HCT116 (cell line): Measurements from ENCODE around the gene ZDHHC21. TPM values are rescaled to one million over a fixed set of nuclear protein-coding genes. Genes with fewer than 3 reads are reported as not detected.

Experiments
- ATAC-seq: fragments of 200-7000 bp; cut with Tn5 transposase; 2 replicates; pipeline ENCODE4 v1.9.1; 2020; ENCODE audit warnings: mild to moderate bottlenecking, moderate library complexity
- BruUV-seq: library from RNA; stranded (reverse); fragments of 400-500 nt; replicated peaks from 2 replicates; lab custom pipeline; 2021; lab: Mats Ljungman, UMichigan
- CTCF ChIA-PET: fragments of 300-600 bp; sonication (Branson Sonifier 250); formaldehyde crosslinking; loops from one replicate; lab custom pipeline; 2021; ENCODE audit warnings: antibody characterized with exemption; lab: Charles Lee
- POLR2A ChIA-PET: fragments of 300-600, 350-600 bp; sonication (Branson Sonifier 250); formaldehyde crosslinking; loops from one replicate; lab custom pipeline; 2021; ENCODE audit warnings: antibody characterized with exemption; lab: Charles Lee
- RAD21 ChIA-PET, 2 experiments: fragments of 300-600 bp; sonication (Branson Sonifier 250); formaldehyde crosslinking; loops; one replicate each; lab custom pipeline; 2023; ENCODE audit warnings: low total read pairs in 2 of 2; ENCODE audit not compliant: uncharacterized antibody in 2 of 2, unreplicated experiment in 2 of 2, low non-redundant PET in 1 of 2; lab: Charles Lee
- DNase-seq: peaks from one replicate; pipeline ENCODE4 v3.0.0-alpha.2; 2010; ENCODE audit warnings: low read depth, low spot score
- H2AFZ ChIP-seq: fragments of 200-600 bp; shearing (Covaris generic), sonication (generic); 2 replicates; pipeline ENCODE4 v1.6.1; 2017; ENCODE audit warnings: low read depth, mixed run types, mixed read lengths, antibody characterized with exemption, low read length; ENCODE audit not compliant: poor library complexity, severe bottlenecking
- H3K27ac ChIP-seq: 2 replicates; pipeline ENCODE4 v1.5.1; 2012; ENCODE audit warnings: low read depth, low read length
- H3K27me3 ChIP-seq: fragments of 200-600 bp; sonication (generic); 2 replicates; pipeline ENCODE4 v1.6.1; 2016; ENCODE audit warnings: mixed run types, low read length, mixed read lengths; ENCODE audit not compliant: insufficient read depth
- H3K36me3 ChIP-seq, 2 experiments: fragments of 200-500 bp in 1 of 2; fragments of 200-600 bp in 1 of 2; sonication (Bioruptor generic) in 1 of 2; sonication (generic) in 1 of 2; 2 replicates each; pipeline versions ENCODE4 v1.5.1 to v1.6.1; 2014 to 2016; ENCODE audit warnings: low read length in 2 of 2, inconsistent platforms in 1 of 2, mixed read lengths in 1 of 2, mixed run types in 1 of 2; ENCODE audit not compliant: insufficient read depth in 2 of 2, control insufficient read depth in 1 of 2
- H3K4me1 ChIP-seq, 2 experiments: fragments of 200-600 bp in 1 of 2; sonication (generic) in 1 of 2; 2 replicates each; pipeline versions ENCODE4 v1.5.1 to v1.6.1; 2012 to 2017; ENCODE audit warnings: low read length in 2 of 2, inconsistent platforms in 1 of 2, mild to moderate bottlenecking in 1 of 2, mixed read lengths in 1 of 2, mixed run types in 1 of 2, moderate library complexity in 1 of 2; ENCODE audit not compliant: insufficient read depth in 2 of 2, control insufficient read depth in 1 of 2
- H3K4me2 ChIP-seq: fragments of 200-600 bp; sonication (generic); 2 replicates; pipeline ENCODE4 v1.6.1; 2017; ENCODE audit warnings: mixed run types, low read length, mixed read lengths
- H3K4me3 ChIP-seq, 2 experiments: fragments of 200-600 bp in 1 of 2; sonication (generic) in 1 of 2; replicated peaks in 1 of 2; 2 replicates each; pipeline ENCODE4 v1.5.1; 2011 to 2016; ENCODE audit warnings: low read length in 2 of 2, control low read depth in 1 of 2, low read depth in 1 of 2, mild to moderate bottlenecking in 1 of 2, mixed read lengths in 1 of 2, mixed run types in 1 of 2
- H3K79me2 ChIP-seq: fragments of 200-600 bp; sonication (generic); 2 replicates; pipeline ENCODE4 v1.6.1; 2017; ENCODE audit warnings: mild to moderate bottlenecking, mixed run types, low read length, moderate library complexity, mixed read lengths; ENCODE audit not compliant: insufficient read depth
- H3K9ac ChIP-seq: fragments of 200-600 bp; sonication (generic); 2 replicates; pipeline ENCODE4 v1.6.1; 2016; ENCODE audit warnings: low read length, mixed read lengths
- H3K9me2 ChIP-seq: fragments of 200-600 bp; sonication (generic), shearing (Covaris generic); 2 replicates; pipeline ENCODE4 v1.6.1; 2017; ENCODE audit warnings: mixed run types, mild to moderate bottlenecking, moderate library complexity; ENCODE audit not compliant: insufficient read depth
- H3K9me3 ChIP-seq, 2 experiments: fragments of 200-500 bp in 1 of 2; fragments of 200-600 bp in 1 of 2; sonication (Bioruptor generic) in 1 of 2; sonication (generic) in 1 of 2; 2 replicates each; pipeline ENCODE4 v1.6.1; 2014 to 2017; ENCODE audit warnings: low read length in 2 of 2, mixed read lengths in 2 of 2, inconsistent platforms in 1 of 2, low read depth in 1 of 2, mild to moderate bottlenecking in 1 of 2, mixed run types in 1 of 2, moderate library complexity in 1 of 2; ENCODE audit not compliant: control insufficient read depth in 1 of 2, insufficient read depth in 1 of 2
- H4K20me1 ChIP-seq: fragments of 200-600 bp; sonication (generic), shearing (Covaris generic); 2 replicates; pipeline ENCODE4 v1.6.1; 2017; ENCODE audit warnings: mixed run types, mild to moderate bottlenecking, moderate library complexity; ENCODE audit not compliant: insufficient read depth
- ATF3 ChIP-seq: IDR thresholded peaks from 2 replicates; pipeline ENCODE4 v1.6.1; 2012
- CBX3 ChIP-seq: IDR thresholded peaks from 2 replicates; pipeline ENCODE4 v1.6.1; 2012; ENCODE audit warnings: low read depth
- CTCF ChIP-seq, 3 experiments: fragments of 200-600 bp in 1 of 3; sonication (generic) in 1 of 3; IDR thresholded peaks in 2 of 3; conservative IDR thresholded peaks in 1 of 3; 2 replicates each; pipeline ENCODE4 v1.5.1; 2012 to 2017; ENCODE audit warnings: low read depth in 2 of 3, low read length in 2 of 3, antibody characterized with exemption in 1 of 3, borderline replicate concordance in 1 of 3, control low read depth in 1 of 3, mild to moderate bottlenecking in 1 of 3, mixed read lengths in 1 of 3, mixed run types in 1 of 3, moderate library complexity in 1 of 3; ENCODE audit not compliant: insufficient read depth in 1 of 3
- EZH2phosphoT487 ChIP-seq: fragments of 200-600 bp; IDR thresholded peaks from 2 replicates; pipeline ENCODE4 v1.6.1; 2018; ENCODE audit warnings: antibody characterized with exemption, borderline replicate concordance
- JUND ChIP-seq: IDR thresholded peaks from 2 replicates; pipeline ENCODE4 v1.6.1; 2012
- POLR2A ChIP-seq: IDR thresholded peaks from 2 replicates; pipeline ENCODE4 v1.7.0; 2011; ENCODE audit warnings: borderline replicate concordance; ENCODE audit not compliant: insufficient read depth, insufficient read length; ENCODE audit errors: extremely low read depth
- RAD21 ChIP-seq: IDR thresholded peaks from 2 replicates; pipeline ENCODE4 v1.6.1; 2012; ENCODE audit warnings: low read depth, mild to moderate bottlenecking
- REST ChIP-seq: IDR thresholded peaks from 2 replicates; pipeline ENCODE4 v1.6.1; 2012; ENCODE audit warnings: low read depth
- SIN3A ChIP-seq: IDR thresholded peaks from 2 replicates; pipeline ENCODE4 v1.6.1; 2012; ENCODE audit warnings: low read depth
- SP1 ChIP-seq: IDR thresholded peaks from 2 replicates; pipeline ENCODE4 v1.6.1; 2012; ENCODE audit warnings: low read depth
- SRF ChIP-seq: IDR thresholded peaks from 2 replicates; pipeline ENCODE4 v1.6.1; 2012; ENCODE audit warnings: low read depth
- TCF7L2 ChIP-seq: IDR thresholded peaks from 2 replicates; pipeline ENCODE4 v1.7.0; 2011; ENCODE audit warnings: borderline replicate concordance, inconsistent platforms; ENCODE audit not compliant: insufficient read depth, insufficient read length; ENCODE audit errors: extremely low read depth
- YY1 ChIP-seq: IDR thresholded peaks from 2 replicates; pipeline ENCODE4 v1.6.1; 2011; ENCODE audit warnings: low read length, low read depth, moderate library complexity, mild to moderate bottlenecking; ENCODE audit not compliant: insufficient replicate concordance; ENCODE audit errors: extremely low read depth
- ZBTB33 ChIP-seq: IDR thresholded peaks from 2 replicates; pipeline ENCODE4 v1.6.1; 2011; ENCODE audit warnings: mild to moderate bottlenecking, low read length, moderate library complexity; ENCODE audit not compliant: insufficient replicate concordance; ENCODE audit errors: extremely low read depth
- ZFX ChIP-seq: fragments of 450-650 bp; IDR thresholded peaks from 2 replicates; pipeline ENCODE4 v1.6.1; 2017
- ZNF274 ChIP-seq: fragments of 200-500 bp; sonication (Bioruptor generic); IDR thresholded peaks from 2 replicates; pipeline ENCODE4 v1.6.1; 2014; ENCODE audit warnings: mild to moderate bottlenecking, low read depth, low read length, inconsistent platforms
- intact Hi-C: fragments of 100-400 bp; cut with micrococcal nuclease; formaldehyde crosslinking; loops from 2 replicates; pipeline ENCODE4 v1.10.0; 2022
- total RNA-seq: library from RNA; stranded (reverse); gene quantifications from one replicate; pipeline ENCODE4 v1.2.1, GENCODE V29; 2021; ENCODE audit not compliant: unreplicated experiment

Gene ZDHHC21
- total RNA-seq, 1 experiment from 2014 or later = 5.9 TPM

GRCh38 chr9:14616188-14616982, 76.8 kb downstream of the ZDHHC21 start:
- peak; percentile 32 for DNase-seq
- no peaks in the 10 kb centered on the region for H3K9me2 ChIP-seq
- POLR2A ChIA-PET = no interaction called here
- CTCF ChIA-PET = interaction anchor here (0.8 to 1.9 kb wide), 3 partner anchors 22 to 153 kb away, joined by 3 to 10 read pairs (median 6); no protein-coding TSS in a partner anchor
- H3K4me2 ChIP-seq = no peak overlapping the region
- H3K4me1 ChIP-seq = no peaks in the 10 kb centered on the region
- intact Hi-C loops = loop anchor here (1.0 to 5.0 kb wide), 2 partner anchors 36 to 152 kb away; no protein-coding TSS in a partner anchor
- RAD21 ChIA-PET = no interaction called here
- no peaks in the 10 kb centered on the region for H3K9me3 ChIP-seq
- H2AFZ ChIP-seq = no peak overlapping the region
- BruUV-seq = no TSS peak
- no peak overlapping the region for H3K9ac ChIP-seq
- H3K4me3 ChIP-seq = no peak overlapping the region
- no peaks in the 10 kb centered on the region for H3K79me2 ChIP-seq
- TF ChIP-seq POLR2A = no peak
- no peak for TF ChIP-seq SP1
- TF ChIP-seq RAD21 = peak; percentile 60
- no peak for TF ChIP-seq ZFX
- TF ChIP-seq YY1 = no peak
- no peak for TF ChIP-seq ZNF274
- no peak for TF ChIP-seq ZBTB33
- no peak for TF ChIP-seq TCF7L2
- TF ChIP-seq REST = no peak
- TF ChIP-seq SRF = no peak
- peak; percentile 57 to 73 (median 59); a peak in 5 of 6 replicates for TF ChIP-seq CTCF (IDR thresholded peaks at IDR 0.05 in 2 of 3, conservative IDR thresholded peaks at IDR 0.05 in 1 of 3; ENCODE audit: borderline replicate concordance in 1 of 3, insufficient read depth in 1 of 3, low read depth in 2 of 3, low read length in 2 of 3)
- no peak for TF ChIP-seq ATF3
- TF ChIP-seq SIN3A = no peak
- TF ChIP-seq JUND = no peak
- no peak for TF ChIP-seq EZH2phosphoT487
- no peak for TF ChIP-seq CBX3
- ATAC-seq = peak; percentile 64; the same call in 1 of the 2 replicates
- H3K27me3 ChIP-seq = no peaks in the 10 kb centered on the region
- H3K27ac ChIP-seq = no peak overlapping the region
- no peaks in the 10 kb centered on the region for H3K36me3 ChIP-seq
- H4K20me1 ChIP-seq = no peaks in the 10 kb centered on the region
